ENCODE data around the gene CAST. TPM values are rescaled to one million over a fixed set of nuclear protein-coding genes. Genes with fewer than 3 reads are reported as not detected.
A peak's percentile ranks its signal among the peaks of the same experiment; 100 is the strongest.

The CAST gene
- total and polyA plus RNA-seq, 2 donors (not counting 3 experiments of a cell fraction or from before 2014, with no cell fraction given): 33.7 to 194 TPM

DNA sequence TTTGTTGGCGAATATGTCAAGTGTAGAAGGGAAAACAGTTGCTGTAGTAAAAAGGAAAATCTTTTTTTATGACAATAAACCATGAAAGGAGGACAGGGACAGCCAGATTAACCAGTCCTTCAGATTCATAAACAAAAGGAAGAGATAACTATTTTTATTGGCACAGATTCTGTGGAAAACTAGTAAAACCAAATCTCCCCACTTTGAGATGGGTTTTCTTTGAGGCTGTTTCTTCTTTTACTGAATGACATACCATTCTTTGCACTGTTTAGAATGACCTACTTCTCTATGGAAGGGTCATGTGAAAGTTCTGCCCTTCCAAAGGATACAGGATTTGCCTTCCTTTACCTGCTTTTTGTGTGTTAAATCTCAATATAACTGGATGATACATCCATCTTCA is 13.7 kb downstream of the CAST start:
- H3K4me2 ChIP-seq (ENCODE audit: insufficient read depth, low read length): no peak overlapping the region
- no peaks in the 10 kb centered on the region for H3K4me1 ChIP-seq (ENCODE audit: control insufficient read depth, extremely low read depth, insufficient read depth, low read length)
- POLR2A ChIA-PET: no interaction called here
- no peaks in the 10 kb centered on the region for H4K20me1 ChIP-seq (replicated peaks; ENCODE audit: control insufficient read depth, extremely low read depth, insufficient read depth, low read length)
- H3K27me3 ChIP-seq (ENCODE audit: control insufficient read depth in 2 of 2, insufficient read depth in 2 of 2, low read length in 2 of 2): no peaks in the 10 kb centered on the region
- CTCF ChIA-PET: no interaction called here
- no peak overlapping the region for H3K4me3 ChIP-seq (replicated peaks in 1 of 3; ENCODE audit: insufficient read depth in 1 of 3, low read depth in 1 of 3, low read length in 3 of 3)
- dilution Hi-C loops (cut with MboI; ENCODE audit: extremely low pct_ligation_motif_present, low sequenced_read_pairs) (no loop called here), intact Hi-C loops (cut with micrococcal nuclease) (no loop called here)
- no TSS peak for BruUV-seq (replicated peaks)
- FAIRE-seq: no peak
- TF ChIP-seq GATA2 (IDR thresholded peaks at IDR 0.05; ENCODE audit: insufficient read depth, insufficient read length, low read depth, low read length): no peak
- TF ChIP-seq MYC (IDR thresholded peaks at IDR 0.05; ENCODE audit: low read depth, low read length): no peak
- no peak for TF ChIP-seq FOS (IDR thresholded peaks at IDR 0.05; ENCODE audit: borderline replicate concordance, insufficient read depth, low read length)
- no peak for TF ChIP-seq POLR2A (IDR thresholded peaks at IDR 0.05; ENCODE audit: low read depth, low read length)
- no peak for TF ChIP-seq EZH2 (IDR thresholded peaks at IDR 0.05; ENCODE audit: borderline replicate concordance, low read depth, low read length, severe bottlenecking)
- no peak for TF ChIP-seq JUN (IDR thresholded peaks at IDR 0.05; ENCODE audit: borderline replicate concordance, insufficient read depth, insufficient read length, low read depth)
- TF ChIP-seq, protein P1, sequence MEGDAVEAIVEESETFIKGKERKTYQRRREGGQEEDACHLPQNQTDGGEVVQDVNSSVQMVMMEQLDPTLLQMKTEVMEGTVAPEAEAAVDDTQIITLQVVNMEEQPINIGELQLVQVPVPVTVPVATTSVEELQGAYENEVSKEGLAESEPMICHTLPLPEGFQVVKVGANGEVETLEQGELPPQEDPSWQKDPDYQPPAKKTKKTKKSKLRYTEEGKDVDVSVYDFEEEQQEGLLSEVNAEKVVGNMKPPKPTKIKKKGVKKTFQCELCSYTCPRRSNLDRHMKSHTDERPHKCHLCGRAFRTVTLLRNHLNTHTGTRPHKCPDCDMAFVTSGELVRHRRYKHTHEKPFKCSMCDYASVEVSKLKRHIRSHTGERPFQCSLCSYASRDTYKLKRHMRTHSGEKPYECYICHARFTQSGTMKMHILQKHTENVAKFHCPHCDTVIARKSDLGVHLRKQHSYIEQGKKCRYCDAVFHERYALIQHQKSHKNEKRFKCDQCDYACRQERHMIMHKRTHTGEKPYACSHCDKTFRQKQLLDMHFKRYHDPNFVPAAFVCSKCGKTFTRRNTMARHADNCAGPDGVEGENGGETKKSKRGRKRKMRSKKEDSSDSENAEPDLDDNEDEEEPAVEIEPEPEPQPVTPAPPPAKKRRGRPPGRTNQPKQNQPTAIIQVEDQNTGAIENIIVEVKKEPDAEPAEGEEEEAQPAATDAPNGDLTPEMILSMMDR (IDR thresholded peaks at IDR 0.05; ENCODE audit: extremely low read depth in 1 of 2, insufficient read depth in 1 of 2, low read depth in 1 of 2, low read length in 2 of 2): no peak
- TF ChIP-seq, protein P2, sequence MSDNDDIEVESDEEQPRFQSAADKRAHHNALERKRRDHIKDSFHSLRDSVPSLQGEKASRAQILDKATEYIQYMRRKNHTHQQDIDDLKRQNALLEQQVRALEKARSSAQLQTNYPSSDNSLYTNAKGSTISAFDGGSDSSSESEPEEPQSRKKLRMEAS (IDR thresholded peaks at IDR 0.05; ENCODE audit: insufficient read depth, insufficient read length): no peak
- TF ChIP-seq POLR2AphosphoS5 (IDR thresholded peaks at IDR 0.05; ENCODE audit: insufficient read depth, low read depth, low read length): no peak
- peak; percentile 62 for DNase-seq (ENCODE audit: low read depth, low spot score)
- no peak overlapping the region for H3K9ac ChIP-seq (replicated peaks; ENCODE audit: extremely low read depth, insufficient read depth, low read length)
- no peaks in the 10 kb centered on the region for H3K9me1 ChIP-seq (replicated peaks; ENCODE audit: control insufficient read depth, extremely low read depth, insufficient read depth, low read length)
- no peaks in the 10 kb centered on the region for H3K9me3 ChIP-seq (replicated peaks; ENCODE audit: control insufficient read depth, insufficient read depth, low read length)
- H3K36me3 ChIP-seq (ENCODE audit: control insufficient read depth in 2 of 2, extremely low read depth in 1 of 2, insufficient read depth in 2 of 2, low read length in 2 of 2): peaks cover 0 to 6% of the 10 kb centered on the region in 2 experiments
- peaks cover 30% of the 10 kb centered on the region for H3K79me2 ChIP-seq (ENCODE audit: control insufficient read depth, insufficient read depth, low read length)
- H3K27ac ChIP-seq (ENCODE audit: insufficient read depth, low read depth, low read length): no peak overlapping the region
- H2AFZ ChIP-seq (ENCODE audit: low read depth, low read length): no peak overlapping the region

Data from endothelial cell of umbilical vein (primary cell).